A549 (cell line): ENCODE data around the gene CHCHD6. TPM values are rescaled to one million over a fixed set of nuclear protein-coding genes. Genes with fewer than 3 reads are reported as not detected.

Experiments
- ATAC-seq, 2 experiments: fragments of 200-7000 bp in 1 of 2; fragments of >200 bp in 1 of 2; cut with Nextera tagmentation in 1 of 2; cut with Tn5 transposase in 1 of 2; 3 replicates each; pipeline versions ENCODE4 v1.8.0 to v1.9.1; 2018 to 2020; ENCODE audit warnings: mild to moderate bottlenecking in 1 of 2, moderate library complexity in 1 of 2
- CTCF ChIA-PET: fragments of 300-600 bp; sonication (Branson Sonifier 250); formaldehyde crosslinking; extraction: SDS; loops from one replicate; lab custom pipeline; 2021; ENCODE audit warnings: antibody characterized with exemption, inconsistent platforms; lab: Yijun Ruan, JAX
- POLR2A ChIA-PET: fragments of 350-600 bp; formaldehyde crosslinking; extraction: SDS; loops from one replicate; lab custom pipeline; 2021; ENCODE audit warnings: antibody characterized with exemption, inconsistent platforms; lab: Yijun Ruan, JAX
- DNase-seq, 2 experiments: peaks; one replicate each; pipeline versions ENCODE4 v3.0.0 to v3.0.0-alpha.2; 2011 to 2016; ENCODE audit warnings: low read depth in 1 of 2, low spot score in 1 of 2
- FAIRE-seq: peaks from 2 replicates; lab custom pipeline; 2011; peaks lifted over from hg19 to GRCh38; lab: Jason Lieb, UNC
- H3K27ac ChIP-seq, 2 experiments: fragments of >200 bp; sonication (Bioruptor Twin); formaldehyde crosslinking; 3 replicates each; pipeline ENCODE4 v1.5.1; 2016 to 2017
- H3K4me1 ChIP-seq: fragments of >200 bp; sonication (Bioruptor Twin); formaldehyde crosslinking; 3 replicates; pipeline ENCODE4 v1.6.1; 2016
- H3K4me2 ChIP-seq: fragments of >200 bp; sonication (Bioruptor Twin); formaldehyde crosslinking; 3 replicates; pipeline ENCODE4 v1.6.1; 2016
- H3K4me3 ChIP-seq: fragments of >200 bp; sonication (Bioruptor Twin); formaldehyde crosslinking; 3 replicates; pipeline ENCODE4 v1.5.1; 2016
- H3K9me3 ChIP-seq: fragments of >200 bp; sonication (Bioruptor Twin); formaldehyde crosslinking; 3 replicates; pipeline ENCODE4 v1.6.1; 2016
- CBX2 ChIP-seq: fragments of 200-600 bp; sonication (generic); IDR thresholded peaks from 2 replicates; pipeline ENCODE4 v1.6.1; 2016; ENCODE audit warnings: low read depth, mild to moderate bottlenecking, borderline replicate concordance
- CBX8 ChIP-seq: fragments of 200-600 bp; sonication (generic); IDR thresholded peaks from 2 replicates; pipeline ENCODE4 v1.6.1; 2016
- CHD2 ChIP-seq: fragments of 150-350 bp; IDR thresholded peaks from 2 replicates; pipeline ENCODE4 v1.6.1; 2014; ENCODE audit warnings: low read length; ENCODE audit not compliant: partially characterized antibody
- EHF ChIP-seq: fragments of 250-450 bp; sonication (Bioruptor Pico); IDR thresholded peaks from 2 replicates; pipeline ENCODE4 v1.5.0; 2020; ENCODE audit warnings: mild to moderate bottlenecking
- FOSL2 ChIP-seq, 2 experiments: fragments of 450-650 bp in 1 of 2; fragments of >200 bp in 1 of 2; sonication (Bioruptor Twin) in 1 of 2; formaldehyde crosslinking; IDR thresholded peaks; 2 replicates each; pipeline versions ENCODE4 v1.5.0 to v1.6.1; 2016 to 2020; ENCODE audit warnings: mild to moderate bottlenecking in 1 of 2, moderate library complexity in 1 of 2
- FOXS1 ChIP-seq: fragments of 250-450 bp; sonication (Bioruptor Pico); IDR thresholded peaks from 2 replicates; pipeline ENCODE4 v1.5.0; 2020; ENCODE audit warnings: mild to moderate bottlenecking, moderate library complexity
- GATA3 ChIP-seq: IDR thresholded peaks from 2 replicates; pipeline ENCODE4 v1.6.1; 2012; ENCODE audit warnings: borderline replicate concordance
- HDAC2 ChIP-seq: fragments of 200-600 bp; sonication (generic); IDR thresholded peaks from 2 replicates; pipeline ENCODE4 v1.6.1; 2016
- HEYL ChIP-seq: fragments of 250-450 bp; sonication (Bioruptor Pico); IDR thresholded peaks from 2 replicates; pipeline ENCODE4 v1.8.0; 2021; ENCODE audit warnings: mild to moderate bottlenecking, moderate library complexity
- HOXA7 ChIP-seq: fragments of 250-450 bp; sonication (Bioruptor Pico); IDR thresholded peaks from 2 replicates; pipeline ENCODE4 v1.5.0; 2020; ENCODE audit warnings: mild to moderate bottlenecking, moderate library complexity
- HOXB5 ChIP-seq: fragments of 250-450 bp; sonication (Bioruptor Pico); IDR thresholded peaks from 2 replicates; pipeline ENCODE4 v1.5.0; 2020; ENCODE audit warnings: mild to moderate bottlenecking, moderate library complexity
- JUNB ChIP-seq: fragments of >200 bp; sonication (Bioruptor Twin); formaldehyde crosslinking; IDR thresholded peaks from 2 replicates; pipeline ENCODE4 v1.6.1; 2016
- KDM1A ChIP-seq: fragments of 200-600 bp; sonication (generic); IDR thresholded peaks from 2 replicates; pipeline ENCODE4 v1.6.1; 2016; ENCODE audit warnings: low read depth, mild to moderate bottlenecking
- KDM5A ChIP-seq: fragments of 200-600 bp; sonication (generic); IDR thresholded peaks from 2 replicates; pipeline ENCODE4 v1.6.1; 2016; ENCODE audit warnings: antibody characterized with exemption, mild to moderate bottlenecking
- NR3C1 ChIP-seq: fragments of >200 bp; sonication (Bioruptor Twin); formaldehyde crosslinking; IDR thresholded peaks from 3 replicates; pipeline ENCODE4 v1.6.1; 2017
- POLR2AphosphoS2 ChIP-seq: conservative IDR thresholded peaks from 2 replicates; pipeline ENCODE4 v1.6.1; 2012; ENCODE audit warnings: low read length, improper control_type of control experiment, inconsistent platforms
- RAD21 ChIP-seq, 2 experiments: fragments of >200 bp in 1 of 2; sonication (Bioruptor Twin) in 1 of 2; formaldehyde crosslinking in 1 of 2; IDR thresholded peaks in 1 of 2; conservative IDR thresholded peaks in 1 of 2; 2 replicates in 1 of 2; 3 replicates in 1 of 2; pipeline ENCODE4 v1.6.1; 2012 to 2018; ENCODE audit warnings: inconsistent platforms in 1 of 2
- RARB ChIP-seq: fragments of 250-450 bp; sonication (Bioruptor Pico); IDR thresholded peaks from 2 replicates; pipeline ENCODE4 v1.8.0; 2021; ENCODE audit warnings: mild to moderate bottlenecking, moderate library complexity
- SMC3 ChIP-seq: fragments of >200 bp; sonication (Bioruptor Twin); formaldehyde crosslinking; IDR thresholded peaks from 3 replicates; pipeline ENCODE4 v1.6.1; 2018; ENCODE audit warnings: inconsistent platforms
- SREBF2 ChIP-seq: fragments of 450-650 bp; IDR thresholded peaks from 2 replicates; pipeline ENCODE4 v1.6.1; 2014; ENCODE audit warnings: mild to moderate bottlenecking, moderate library complexity
- TP53 ChIP-seq: fragments of 250-450 bp; sonication (Bioruptor Pico); IDR thresholded peaks from 2 replicates; pipeline ENCODE4 v1.5.0; 2021; ENCODE audit warnings: mild to moderate bottlenecking, moderate library complexity
- ZNF302 ChIP-seq: fragments of 250-450 bp; sonication (Bioruptor Pico); IDR thresholded peaks from 2 replicates; pipeline ENCODE4 v1.9.0; 2021; ENCODE audit warnings: inconsistent platforms, mild to moderate bottlenecking, moderate library complexity
- ZSCAN20 ChIP-seq: fragments of 250-450 bp; sonication (Bioruptor Pico); IDR thresholded peaks from 2 replicates; pipeline ENCODE4 v1.8.0; 2022; ENCODE audit warnings: mild to moderate bottlenecking, moderate library complexity
- WGBS: methylation state at CpG from one replicate; pipeline ENCODE4 v1.1.6; 2017; ENCODE audit errors: missing lambda C conversion rate; 5-methylcytosine and 5-hydroxymethylcytosine counted together
- polyA plus RNA-seq, 4 experiments: library from polyadenylated mRNA; depleted of rRNA in 3 of 4; stranded (reverse); fragments of >200 nt; fragmentation: RNase III in 1 of 4; extraction: RNeasy Plus Mini Kit Qiagen cat#74134 plus additional on column Dnase treatment in 1 of 4; gene quantifications; 2 replicates in 3 of 4; 3 replicates in 1 of 4; pipeline ENCODE4 v1.2.3, GENCODE V29; 2011 to 2017
- TF ChIP-seq, protein P1 (sequence below): fragments of 150-350 bp; IDR thresholded peaks from 2 replicates; pipeline ENCODE4 v1.6.1; 2014; ENCODE audit warnings: low read depth, mild to moderate bottlenecking, low read length
- TF ChIP-seq, protein P2 (sequence below): IDR thresholded peaks from 2 replicates; pipeline ENCODE4 v1.6.1; 2012
- TF ChIP-seq, protein P3 (sequence below): IDR thresholded peaks from 2 replicates; pipeline ENCODE4 v1.6.1; 2012
- TF ChIP-seq, protein P4 (sequence below): fragments of >200 bp; sonication (Bioruptor Twin); formaldehyde crosslinking; IDR thresholded peaks from 3 replicates; pipeline ENCODE4 v1.6.1; 2016
- TF ChIP-seq, protein P5 (sequence below): fragments of 250-450 bp; sonication (Bioruptor Pico); IDR thresholded peaks from 2 replicates; pipeline ENCODE4 v1.5.0; 2020; ENCODE audit warnings: low read depth, mild to moderate bottlenecking, moderate library complexity
- TF ChIP-seq, protein P6 (sequence below): fragments of >200 bp; sonication (Bioruptor Twin); formaldehyde crosslinking; IDR thresholded peaks from 2 replicates; pipeline ENCODE4 v1.6.1; 2016

CHCHD6 gene
- polyA plus RNA-seq, 2 of the 4 experiments (the other 2 are of a cell fraction) = 15.0 to 18.1 TPM

DNA sequence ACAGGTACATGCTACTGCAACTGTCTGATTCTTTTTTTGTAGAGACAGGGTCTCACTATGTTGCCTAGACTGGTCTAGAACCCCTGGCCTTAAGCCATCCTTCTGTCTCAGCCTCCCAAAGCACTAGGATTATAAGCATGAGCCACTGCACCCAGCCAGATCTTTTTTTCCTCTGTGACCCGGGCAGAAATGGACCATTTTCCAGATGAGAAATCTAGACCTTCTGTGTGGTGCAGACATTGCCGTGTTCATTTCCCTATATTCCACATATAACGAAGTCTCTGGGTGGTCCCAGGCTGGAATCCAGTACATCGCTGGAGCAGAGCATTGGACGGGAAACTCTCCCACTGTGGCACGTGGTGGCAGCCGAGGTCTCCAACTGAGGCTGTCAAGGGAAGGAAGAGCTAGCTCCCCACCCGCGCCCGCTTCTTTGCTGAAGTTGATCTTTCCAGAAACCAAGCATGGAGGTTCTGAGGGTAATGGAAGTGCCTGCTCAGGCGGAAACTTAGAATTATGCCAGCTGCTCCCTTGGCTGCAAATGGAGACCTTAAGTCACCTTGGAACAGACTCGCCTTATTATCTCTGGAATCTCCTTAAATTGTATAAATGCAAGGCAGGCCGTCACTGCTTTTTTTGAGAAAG lies 26.1 kb upstream of the CHCHD6 start:
- CTCF ChIA-PET = interaction anchor here (0.9 to 6.5 kb wide), 9 partner anchors 13 to 867 kb away, joined by 3 to 68 read pairs (median 5); no protein-coding TSS in a partner anchor
- TF ChIP-seq, protein P1, sequence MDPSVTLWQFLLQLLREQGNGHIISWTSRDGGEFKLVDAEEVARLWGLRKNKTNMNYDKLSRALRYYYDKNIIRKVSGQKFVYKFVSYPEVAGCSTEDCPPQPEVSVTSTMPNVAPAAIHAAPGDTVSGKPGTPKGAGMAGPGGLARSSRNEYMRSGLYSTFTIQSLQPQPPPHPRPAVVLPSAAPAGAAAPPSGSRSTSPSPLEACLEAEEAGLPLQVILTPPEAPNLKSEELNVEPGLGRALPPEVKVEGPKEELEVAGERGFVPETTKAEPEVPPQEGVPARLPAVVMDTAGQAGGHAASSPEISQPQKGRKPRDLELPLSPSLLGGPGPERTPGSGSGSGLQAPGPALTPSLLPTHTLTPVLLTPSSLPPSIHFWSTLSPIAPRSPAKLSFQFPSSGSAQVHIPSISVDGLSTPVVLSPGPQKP = no peak
- TF ChIP-seq HOXB5 (CRISPR knock-in tag) (no peak), RARB (CRISPR knock-in tag) (no peak), NR3C1 (no peak), KDM5A (no peak), CBX8 (no peak), EHF (CRISPR knock-in tag) (no peak), FOXS1 (CRISPR knock-in tag) (no peak), CBX2 (no peak), RAD21 (conservative IDR thresholded peaks at IDR 0.05 in 1 of 2, IDR thresholded peaks at IDR 0.05 in 1 of 2) (no peak), KDM1A (no peak)
- TF ChIP-seq, protein P2, sequence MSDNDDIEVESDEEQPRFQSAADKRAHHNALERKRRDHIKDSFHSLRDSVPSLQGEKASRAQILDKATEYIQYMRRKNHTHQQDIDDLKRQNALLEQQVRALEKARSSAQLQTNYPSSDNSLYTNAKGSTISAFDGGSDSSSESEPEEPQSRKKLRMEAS = no peak
- TF ChIP-seq, protein P3, sequence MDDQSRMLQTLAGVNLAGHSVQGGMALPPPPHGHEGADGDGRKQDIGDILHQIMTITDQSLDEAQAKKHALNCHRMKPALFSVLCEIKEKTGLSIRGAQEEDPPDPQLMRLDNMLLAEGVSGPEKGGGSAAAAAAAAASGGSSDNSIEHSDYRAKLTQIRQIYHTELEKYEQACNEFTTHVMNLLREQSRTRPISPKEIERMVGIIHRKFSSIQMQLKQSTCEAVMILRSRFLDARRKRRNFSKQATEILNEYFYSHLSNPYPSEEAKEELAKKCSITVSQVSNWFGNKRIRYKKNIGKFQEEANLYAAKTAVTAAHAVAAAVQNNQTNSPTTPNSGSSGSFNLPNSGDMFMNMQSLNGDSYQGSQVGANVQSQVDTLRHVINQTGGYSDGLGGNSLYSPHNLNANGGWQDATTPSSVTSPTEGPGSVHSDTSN = no peak
- TF ChIP-seq, protein P4, sequence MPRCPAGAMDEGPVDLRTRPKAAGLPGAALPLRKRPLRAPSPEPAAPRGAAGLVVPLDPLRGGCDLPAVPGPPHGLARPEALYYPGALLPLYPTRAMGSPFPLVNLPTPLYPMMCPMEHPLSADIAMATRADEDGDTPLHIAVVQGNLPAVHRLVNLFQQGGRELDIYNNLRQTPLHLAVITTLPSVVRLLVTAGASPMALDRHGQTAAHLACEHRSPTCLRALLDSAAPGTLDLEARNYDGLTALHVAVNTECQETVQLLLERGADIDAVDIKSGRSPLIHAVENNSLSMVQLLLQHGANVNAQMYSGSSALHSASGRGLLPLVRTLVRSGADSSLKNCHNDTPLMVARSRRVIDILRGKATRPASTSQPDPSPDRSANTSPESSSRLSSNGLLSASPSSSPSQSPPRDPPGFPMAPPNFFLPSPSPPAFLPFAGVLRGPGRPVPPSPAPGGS = no peak
- DNase-seq = no peak
- no peak for ATAC-seq
- POLR2A ChIA-PET = no interaction called here
- H3K4me2 ChIP-seq = no peak overlapping the region
- H3K4me3 ChIP-seq = no peak overlapping the region
- no peak for FAIRE-seq
- H3K4me1 ChIP-seq = no peaks in the 10 kb centered on the region
- no peak overlapping the region for H3K27ac ChIP-seq
- peaks cover 16% of the 10 kb centered on the region; the same call in 2 of the 3 replicates for H3K9me3 ChIP-seq
- 66% methylated on average over 13 of the region's 13 CpGs for WGBS

DNA sequence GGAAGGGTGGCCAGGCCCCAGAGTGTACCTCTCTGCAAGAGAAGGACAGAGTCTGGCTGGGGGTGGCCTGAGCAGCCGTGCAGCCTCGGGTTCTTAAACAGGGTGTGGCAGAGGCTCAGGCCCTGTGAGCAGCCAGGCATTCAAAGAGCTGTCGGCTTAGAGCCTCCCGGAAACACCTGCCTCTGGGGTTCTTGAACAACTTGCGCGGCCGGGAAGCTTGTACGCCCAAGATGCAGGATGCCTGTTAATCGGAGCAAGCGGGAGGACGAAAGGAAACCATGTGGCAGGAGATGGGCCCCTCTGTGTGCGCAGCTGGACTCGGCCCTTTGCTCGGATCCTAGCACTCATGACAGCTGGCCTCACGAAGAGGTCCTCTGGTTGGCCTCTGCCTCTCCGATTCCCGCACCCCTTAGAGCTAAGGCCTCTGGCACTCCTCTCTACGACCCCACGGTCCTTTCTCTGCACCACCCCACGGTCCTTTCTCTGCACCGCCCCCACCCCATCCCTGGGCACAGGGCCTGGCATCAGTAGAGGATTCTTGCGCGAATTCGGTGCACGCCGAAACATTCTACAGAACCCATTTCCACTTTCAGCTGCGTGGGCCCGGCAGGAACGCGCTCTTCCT lies 25.2 kb upstream of the CHCHD6 start:
- ChIA-PET CTCF (interaction anchor here (0.6 to 6.5 kb wide), 28 partner anchors 10 to 873 kb away, joined by 3 to 68 read pairs (median 4); no protein-coding TSS in a partner anchor), POLR2A (no interaction called here)
- Histone ChIP-seq H3K4me3 (no peak overlapping the region), H3K27ac (no peak overlapping the region), H3K4me2 (peak overlapping the region; percentile 58), H3K4me1 (no peaks in the 10 kb centered on the region), H3K9me3 (peaks cover 11% of the 10 kb centered on the region; the same call in 2 of the 3 replicates)
- WGBS = 39% methylated on average over 20 of the region's 30 CpGs
- no peak for TF ChIP-seq RARB (CRISPR knock-in tag)
- TF ChIP-seq ZNF302 (CRISPR knock-in tag) = no peak
- TF ChIP-seq CHD2 = no peak
- TF ChIP-seq HEYL (CRISPR knock-in tag) = no peak
- FAIRE-seq (no peak), ATAC-seq (peak in 1 of 2 experiments; percentile 63; a peak in 3 of 6 replicates), DNase-seq (no peak)

DNA sequence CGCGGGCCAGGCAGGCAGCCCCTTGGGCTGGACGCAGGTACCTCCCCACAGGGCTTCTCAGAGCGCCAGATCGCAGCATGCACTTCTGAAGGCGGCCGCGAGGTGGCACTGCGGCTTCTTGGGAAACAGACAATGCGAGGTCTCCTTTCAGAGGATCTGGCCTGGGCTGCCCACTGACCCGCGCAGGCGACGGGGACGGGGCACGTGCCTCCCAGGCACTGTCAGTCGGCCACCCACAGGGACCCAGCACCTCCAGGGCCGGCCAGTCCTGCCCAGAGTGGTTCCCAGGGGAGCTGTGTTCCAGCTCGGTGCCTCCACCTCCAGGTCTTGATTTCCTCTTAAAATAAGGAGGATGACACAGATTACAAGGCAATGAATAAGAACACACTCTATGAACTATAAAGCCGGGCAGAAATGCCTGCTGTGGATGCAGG lies 24.7 kb upstream of the CHCHD6 start:
- FAIRE-seq (no peak), DNase-seq (peak; percentile 61 to 70), ATAC-seq (peak; percentile 95 to 99)
- ChIA-PET CTCF (interaction anchor here (0.6 to 6.5 kb wide), 47 partner anchors 8 to 874 kb away, joined by 3 to 68 read pairs (median 3); partner anchors contain the start of genes CHCHD6 and PLXNA1), POLR2A (no interaction called here)
- Histone ChIP-seq H3K4me3 (no peak overlapping the region), H3K27ac (peak overlapping the region in 1 of 2 experiments; percentile 66; a peak in 2 of 6 replicates), H3K9me3 (peaks cover 7% of the 10 kb centered on the region; the same call in 2 of the 3 replicates), H3K4me1 (no peaks in the 10 kb centered on the region), H3K4me2 (peak overlapping the region; percentile 58)
- 25% methylated on average over 3 of the region's 20 CpGs for WGBS
- TF ChIP-seq TP53 (CRISPR knock-in tag) (no peak), SREBF2 (no peak), CBX8 (no peak), HOXA7 (CRISPR knock-in tag) (no peak), FOSL2 (IDR thresholded peaks at IDR 0.05) (no peak), FOSL2 (CRISPR knock-in tag; IDR thresholded peaks at IDR 0.05) (no peak), GATA3 (no peak), SMC3 (peak; percentile 79), EHF (CRISPR knock-in tag) (no peak), JUNB (no peak), HDAC2 (no peak), ZSCAN20 (CRISPR knock-in tag) (no peak), POLR2AphosphoS2 (no peak)
- TF ChIP-seq, protein P5, sequence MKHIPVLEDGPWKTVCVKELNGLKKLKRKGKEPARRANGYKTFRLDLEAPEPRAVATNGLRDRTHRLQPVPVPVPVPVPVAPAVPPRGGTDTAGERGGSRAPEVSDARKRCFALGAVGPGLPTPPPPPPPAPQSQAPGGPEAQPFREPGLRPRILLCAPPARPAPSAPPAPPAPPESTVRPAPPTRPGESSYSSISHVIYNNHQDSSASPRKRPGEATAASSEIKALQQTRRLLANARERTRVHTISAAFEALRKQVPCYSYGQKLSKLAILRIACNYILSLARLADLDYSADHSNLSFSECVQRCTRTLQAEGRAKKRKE = no peak
- TF ChIP-seq, protein P6, sequence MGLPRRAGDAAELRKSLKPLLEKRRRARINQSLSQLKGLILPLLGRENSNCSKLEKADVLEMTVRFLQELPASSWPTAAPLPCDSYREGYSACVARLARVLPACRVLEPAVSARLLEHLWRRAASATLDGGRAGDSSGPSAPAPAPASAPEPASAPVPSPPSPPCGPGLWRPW = no peak
